K562 (cell line): ENCODE measurements around the gene PACS1. TPM values are rescaled to one million over a fixed set of nuclear protein-coding genes. Genes with fewer than 3 reads are reported as not detected.

ENCODE experiments used
- BHLHE40 ChIP-seq: IDR thresholded peaks from 2 replicates; pipeline ENCODE4 v1.6.1; 2011; ENCODE audit warnings: low read length, improper control_type of control experiment
- CBX8 ChIP-seq: fragments of 200-600 bp; sonication (generic); IDR thresholded peaks from 2 replicates; pipeline ENCODE4 v1.6.1; 2012; ENCODE audit warnings: borderline replicate concordance, mixed run types, low read depth, mild to moderate bottlenecking, moderate library complexity, mixed read lengths, low read length, control low read depth, inconsistent platforms; ENCODE audit not compliant: poor library complexity, severe bottlenecking; ENCODE audit errors: extremely low read depth
- ELF4 ChIP-seq: fragments of 450-650 bp; formaldehyde crosslinking; IDR thresholded peaks from 2 replicates; pipeline ENCODE4 v1.4.0; 2022; ENCODE audit warnings: missing genetic modification characterization
- EP300 ChIP-seq: IDR thresholded peaks from 2 replicates; pipeline ENCODE4 v1.6.1; 2012; ENCODE audit warnings: low read length, improper control_type of control experiment
- GTF2A2 ChIP-seq: IDR thresholded peaks from 2 replicates; pipeline ENCODE4 v1.6.1; 2016; ENCODE audit warnings: mild to moderate bottlenecking, missing genetic modification characterization, missing compliant biosample characterization
- MCM3 ChIP-seq: fragments of 450-650 bp; IDR thresholded peaks from 2 replicates; pipeline ENCODE4 v1.6.1; 2016
- NCOA2 ChIP-seq, 2 experiments: fragments of 450-650 bp; IDR thresholded peaks; 2 replicates each; pipeline ENCODE4 v1.6.1; 2018; ENCODE audit warnings: mild to moderate bottlenecking in 2 of 2, moderate library complexity in 1 of 2; ENCODE audit not compliant: partially characterized antibody in 2 of 2
- NCOA4 ChIP-seq: fragments of 450-650 bp; IDR thresholded peaks from 2 replicates; pipeline ENCODE4 v1.6.1; 2018; ENCODE audit warnings: mild to moderate bottlenecking; ENCODE audit not compliant: partially characterized antibody
- SAFB2 ChIP-seq: fragments of 200-400 bp; formaldehyde crosslinking; IDR thresholded peaks from 2 replicates; pipeline ENCODE4 v1.6.1; 2018; ENCODE audit warnings: borderline replicate concordance, low read length, low read depth, moderate library complexity; ENCODE audit not compliant: severe bottlenecking
- TARDBP ChIP-seq: fragments of 450-650 bp; IDR thresholded peaks from 2 replicates; pipeline ENCODE4 v1.6.1; 2016
- ZEB2 ChIP-seq: fragments of 450-650 bp; IDR thresholded peaks from 2 replicates; pipeline ENCODE4 v1.6.1; 2016
- polyA plus RNA-seq, 8 experiments: library from polyadenylated mRNA; depleted of rRNA in 4 of 8; stranded (reverse) in 5 of 8; unstranded in 3 of 8; fragments of >200 nt; fragmentation: Nextera tagmentation in 2 of 8; fragmentation: Illumina TruSeq in 1 of 8; extraction: Ambion mirVana in 2 of 8; extraction: Trizol in 1 of 8; gene quantifications; 2 replicates each; pipeline versions ENCODE4 v1.2.1 to v1.2.3, GENCODE V29; 2011 to 2014; ENCODE audit warnings: inconsistent platforms in 1 of 8, missing spikeins in 1 of 8
- total RNA-seq, 7 experiments: library from RNA; depleted of rRNA in 6 of 7; stranded (reverse); fragments of >200 nt in 6 of 7; fragmentation: Illumina TruSeq in 2 of 7; extraction: Trizol in 2 of 7; gene quantifications; 2 replicates each; pipeline versions ENCODE4 v1.2.1 to v1.2.3, GENCODE V29; 2011 to 2021; ENCODE audit warnings: low replicate concordance in 1 of 7
- TF ChIP-seq, protein P1 (sequence below): sonication (generic); formaldehyde crosslinking; IDR thresholded peaks from 2 replicates; pipeline ENCODE4 v1.8.0; 2022; ENCODE audit warnings: mild to moderate bottlenecking, missing genetic modification reagents
- TF ChIP-seq, protein P2 (sequence below), 3 experiments: fragments of 200-800 bp in 1 of 3; sonication (Bioruptor generic) in 1 of 3; sonication (generic) in 1 of 3; formaldehyde crosslinking in 1 of 3; IDR thresholded peaks; 2 replicates each; pipeline versions ENCODE4 v1.6.1 to v1.8.0; 2016 to 2022; ENCODE audit warnings: mild to moderate bottlenecking in 2 of 3, missing compliant biosample characterization in 2 of 3, missing genetic modification characterization in 2 of 3, missing genetic modification reagents in 1 of 3
- TF ChIP-seq, protein P3 (sequence below): fragments of 450-650 bp; IDR thresholded peaks from 2 replicates; pipeline ENCODE4 v1.6.1; 2016; ENCODE audit warnings: low read depth, mild to moderate bottlenecking, moderate library complexity
- TF ChIP-seq, protein P4 (sequence below): fragments of 450-650 bp; IDR thresholded peaks from one replicate; pipeline ENCODE4 v1.6.1; 2018; ENCODE audit warnings: mild to moderate bottlenecking, moderate library complexity; ENCODE audit not compliant: partially characterized antibody
- TF ChIP-seq, protein P5 (sequence below): fragments of 250-450 bp; sonication (Bioruptor Pico); IDR thresholded peaks from 2 replicates; pipeline ENCODE4 v1.5.0; 2021; ENCODE audit warnings: mild to moderate bottlenecking, moderate library complexity

The PACS1 gene
- total and polyA plus RNA-seq, 9 of the 15 experiments (the other 6 are each of a cell fraction or from before 2014, with no cell fraction given) = 0.34 to 28.1 (median 8.5) TPM

DNA sequence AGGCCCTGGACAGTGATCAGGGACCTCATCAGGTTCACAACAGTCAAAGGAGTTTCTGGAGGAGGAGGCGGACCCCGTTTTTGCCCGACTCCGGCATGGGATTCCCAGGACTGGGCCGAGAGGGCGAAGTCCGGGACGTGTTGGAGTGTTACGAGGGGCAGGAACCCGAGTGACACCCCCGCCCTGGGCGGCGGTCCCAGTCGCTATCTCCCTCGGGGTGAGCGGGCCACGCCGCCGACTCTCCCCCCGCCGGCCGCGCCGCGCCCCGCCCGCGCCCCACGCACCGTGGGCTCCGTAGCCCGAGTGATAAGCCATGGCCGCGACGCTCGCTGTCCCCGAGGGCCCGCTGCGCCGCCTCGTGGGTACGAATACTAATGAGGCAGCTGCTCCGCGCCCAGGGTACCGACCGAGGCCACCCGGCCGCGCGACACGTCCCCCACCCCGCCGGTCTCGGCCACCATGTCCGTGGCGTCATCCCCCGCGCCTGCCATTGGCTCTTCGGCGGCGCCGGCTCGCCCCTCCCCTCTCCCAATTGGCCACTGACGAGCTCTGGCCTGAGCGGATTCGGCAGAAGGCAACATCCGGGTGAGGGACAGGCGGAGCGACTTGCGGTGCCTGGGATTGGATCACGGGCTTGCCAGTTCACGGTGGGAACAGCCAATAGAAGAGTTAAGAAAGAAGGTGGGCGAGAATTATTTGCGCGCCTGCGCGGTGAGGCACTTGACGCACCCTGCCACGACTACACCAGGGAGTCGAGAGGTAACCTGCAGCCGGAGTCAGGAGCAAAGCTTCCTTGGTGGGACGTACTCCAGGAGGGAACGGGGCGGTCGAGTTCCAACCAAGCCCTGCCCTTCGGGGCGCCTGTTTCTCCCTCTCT lies 218.8 kb downstream of the PACS1 start, which contains the start of gene YIF1A (continued):
- TF ChIP-seq SAFB2 (no peak), GTF2A2 (tag) (no peak), CBX8 (no peak), MCM3 (no peak), TARDBP (peak; percentile 81; the same call in 1 of the 2 replicates), ELF4 (no peak), EP300 (no peak), ZEB2 (no peak), NCOA2 (IDR thresholded peaks at IDR 0.05; ENCODE audit: partially characterized antibody in 2 of 2) (no peak), BHLHE40 (no peak), NCOA4 (no peak)
- TF ChIP-seq, protein P1, sequence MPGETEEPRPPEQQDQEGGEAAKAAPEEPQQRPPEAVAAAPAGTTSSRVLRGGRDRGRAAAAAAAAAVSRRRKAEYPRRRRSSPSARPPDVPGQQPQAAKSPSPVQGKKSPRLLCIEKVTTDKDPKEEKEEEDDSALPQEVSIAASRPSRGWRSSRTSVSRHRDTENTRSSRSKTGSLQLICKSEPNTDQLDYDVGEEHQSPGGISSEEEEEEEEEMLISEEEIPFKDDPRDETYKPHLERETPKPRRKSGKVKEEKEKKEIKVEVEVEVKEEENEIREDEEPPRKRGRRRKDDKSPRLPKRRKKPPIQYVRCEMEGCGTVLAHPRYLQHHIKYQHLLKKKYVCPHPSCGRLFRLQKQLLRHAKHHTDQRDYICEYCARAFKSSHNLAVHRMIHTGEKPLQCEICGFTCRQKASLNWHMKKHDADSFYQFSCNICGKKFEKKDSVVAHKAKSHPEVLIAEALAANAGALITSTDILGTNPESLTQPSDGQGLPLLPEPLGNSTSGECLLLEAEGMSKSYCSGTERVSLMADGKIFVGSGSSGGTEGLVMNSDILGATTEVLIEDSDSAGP (CRISPR knock-in tag) = no peak
- TF ChIP-seq, protein P2, sequence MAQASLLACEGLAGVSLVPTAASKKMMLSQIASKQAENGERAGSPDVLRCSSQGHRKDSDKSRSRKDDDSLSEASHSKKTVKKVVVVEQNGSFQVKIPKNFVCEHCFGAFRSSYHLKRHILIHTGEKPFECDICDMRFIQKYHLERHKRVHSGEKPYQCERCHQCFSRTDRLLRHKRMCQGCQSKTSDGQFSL (CRISPR knock-in tag; IDR thresholded peaks at IDR 0.05) = peak; percentile 89
- TF ChIP-seq, protein P2 (tag; IDR thresholded peaks at IDR 0.05) = peak in 1 of 2 experiments; percentile 79; a peak in 1 of 4 replicates
- TF ChIP-seq, protein P3, sequence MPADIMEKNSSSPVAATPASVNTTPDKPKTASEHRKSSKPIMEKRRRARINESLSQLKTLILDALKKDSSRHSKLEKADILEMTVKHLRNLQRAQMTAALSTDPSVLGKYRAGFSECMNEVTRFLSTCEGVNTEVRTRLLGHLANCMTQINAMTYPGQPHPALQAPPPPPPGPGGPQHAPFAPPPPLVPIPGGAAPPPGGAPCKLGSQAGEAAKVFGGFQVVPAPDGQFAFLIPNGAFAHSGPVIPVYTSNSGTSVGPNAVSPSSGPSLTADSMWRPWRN = no peak
- TF ChIP-seq, protein P4, sequence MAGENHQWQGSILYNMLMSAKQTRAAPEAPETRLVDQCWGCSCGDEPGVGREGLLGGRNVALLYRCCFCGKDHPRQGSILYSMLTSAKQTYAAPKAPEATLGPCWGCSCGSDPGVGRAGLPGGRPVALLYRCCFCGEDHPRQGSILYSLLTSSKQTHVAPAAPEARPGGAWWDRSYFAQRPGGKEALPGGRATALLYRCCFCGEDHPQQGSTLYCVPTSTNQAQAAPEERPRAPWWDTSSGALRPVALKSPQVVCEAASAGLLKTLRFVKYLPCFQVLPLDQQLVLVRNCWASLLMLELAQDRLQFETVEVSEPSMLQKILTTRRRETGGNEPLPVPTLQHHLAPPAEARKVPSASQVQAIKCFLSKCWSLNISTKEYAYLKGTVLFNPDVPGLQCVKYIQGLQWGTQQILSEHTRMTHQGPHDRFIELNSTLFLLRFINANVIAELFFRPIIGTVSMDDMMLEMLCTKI = no peak
- TF ChIP-seq, protein P5, sequence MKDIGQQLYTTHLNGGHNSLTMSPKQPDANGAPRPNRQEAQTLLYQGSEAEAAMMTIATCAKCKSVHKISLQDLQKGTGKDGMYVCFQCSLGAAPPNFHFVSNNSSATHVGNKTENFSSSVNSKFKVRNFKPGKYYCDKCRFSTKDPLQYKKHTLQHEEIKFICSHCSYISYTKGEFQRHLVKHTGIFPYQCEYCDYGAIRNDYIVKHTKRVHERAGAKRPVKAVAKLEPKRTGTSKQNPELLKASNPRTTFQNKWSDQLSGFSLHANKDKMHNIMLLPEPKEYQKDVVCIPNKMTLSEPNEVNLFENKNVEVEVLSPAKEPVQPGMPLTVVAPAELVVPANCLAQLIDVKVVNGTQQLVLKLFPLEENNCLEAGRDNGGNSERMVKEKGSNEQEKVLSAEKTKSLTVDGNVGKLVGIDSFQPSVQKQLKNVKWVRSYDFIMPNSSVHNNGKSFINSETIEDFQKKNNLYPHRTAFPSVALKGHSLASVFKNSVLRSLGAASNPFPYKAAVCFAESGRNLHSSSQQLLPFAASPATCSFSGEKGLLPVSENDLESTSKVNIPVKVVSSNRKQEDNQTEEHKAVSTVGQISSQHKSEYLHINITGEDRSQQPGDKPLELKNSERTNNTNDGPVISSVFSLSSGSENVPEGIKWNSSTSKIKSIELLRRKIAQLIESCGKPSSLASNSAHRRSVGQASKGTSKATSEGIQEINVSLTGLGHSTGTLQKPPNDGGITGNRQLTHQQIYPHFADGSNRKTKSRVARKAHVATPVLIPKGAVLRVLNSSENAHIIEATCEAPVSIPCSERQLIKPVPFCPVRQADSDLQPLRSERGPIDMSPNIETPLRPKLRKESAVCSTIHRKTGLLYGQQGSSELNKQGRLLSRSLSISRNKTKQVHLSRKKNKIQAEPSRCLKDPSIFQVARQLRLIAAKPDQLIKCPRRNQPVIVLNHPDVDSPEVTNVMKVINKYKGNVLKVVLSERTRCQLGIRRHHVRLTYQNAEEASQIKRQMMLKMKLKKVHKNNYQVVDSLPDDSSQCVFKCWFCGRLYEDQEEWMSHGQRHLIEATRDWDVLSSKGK (CRISPR knock-in tag) = no peak
